ENCODE data around the gene TDRD6. TPM values are rescaled to one million over a fixed set of nuclear protein-coding genes. Genes with fewer than 3 reads are reported as not detected.

The TDRD6 gene
- total RNA-seq, 1 experiment from 2014 or later = 0.57 TPM

- TF ChIP-seq, protein P1, sequence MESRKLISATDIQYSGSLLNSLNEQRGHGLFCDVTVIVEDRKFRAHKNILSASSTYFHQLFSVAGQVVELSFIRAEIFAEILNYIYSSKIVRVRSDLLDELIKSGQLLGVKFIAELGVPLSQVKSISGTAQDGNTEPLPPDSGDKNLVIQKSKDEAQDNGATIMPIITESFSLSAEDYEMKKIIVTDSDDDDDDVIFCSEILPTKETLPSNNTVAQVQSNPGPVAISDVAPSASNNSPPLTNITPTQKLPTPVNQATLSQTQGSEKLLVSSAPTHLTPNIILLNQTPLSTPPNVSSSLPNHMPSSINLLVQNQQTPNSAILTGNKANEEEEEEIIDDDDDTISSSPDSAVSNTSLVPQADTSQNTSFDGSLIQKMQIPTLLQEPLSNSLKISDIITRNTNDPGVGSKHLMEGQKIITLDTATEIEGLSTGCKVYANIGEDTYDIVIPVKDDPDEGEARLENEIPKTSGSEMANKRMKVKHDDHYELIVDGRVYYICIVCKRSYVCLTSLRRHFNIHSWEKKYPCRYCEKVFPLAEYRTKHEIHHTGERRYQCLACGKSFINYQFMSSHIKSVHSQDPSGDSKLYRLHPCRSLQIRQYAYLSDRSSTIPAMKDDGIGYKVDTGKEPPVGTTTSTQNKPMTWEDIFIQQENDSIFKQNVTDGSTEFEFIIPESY (IDR thresholded peaks at IDR 0.05; ENCODE audit: extremely low read depth, insufficient replicate concordance, low read length) = no peak
- TF ChIP-seq SIN3A (IDR thresholded peaks at IDR 0.05; ENCODE audit: low read depth) = no peak
Measured at GRCh38 chr6:46720401-46720800, 32.7 kb downstream of the TDRD6 start (continued).

DNA sequence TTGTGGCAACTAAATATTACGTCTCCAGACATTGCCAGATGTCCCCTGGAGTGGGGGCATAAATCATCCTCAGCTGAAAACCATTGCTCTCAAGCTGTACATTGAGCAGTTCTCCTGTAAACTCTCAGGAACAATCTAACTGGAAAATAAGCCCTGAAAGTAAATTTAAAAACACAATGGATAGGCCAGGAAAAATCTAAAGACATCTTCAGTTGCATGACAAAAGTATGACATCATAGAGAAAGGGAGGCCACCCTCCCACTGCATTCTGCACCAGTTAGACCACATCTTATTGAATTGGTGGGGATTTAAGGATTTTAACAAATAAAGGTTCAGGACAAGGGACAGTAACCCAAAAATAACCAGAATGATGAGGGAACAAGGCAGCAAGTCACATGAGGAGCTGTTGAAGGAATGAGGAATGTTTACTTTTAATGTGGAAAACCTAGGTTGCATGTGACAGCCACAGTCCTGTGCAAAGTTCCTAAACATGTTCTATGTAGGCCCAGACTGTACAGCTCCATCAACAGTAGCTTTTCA lies 42.2 kb downstream of the TDRD6 start:
- Histone ChIP-seq H2AFZ (ENCODE audit: low read depth, low read length, poor library complexity, severe bottlenecking) (no peak overlapping the region), H3K9ac (ENCODE audit: low read length) (no peak overlapping the region), H3K9me3 (ENCODE audit: control insufficient read depth in 1 of 2, insufficient read depth in 1 of 2, low read depth in 1 of 2, low read length in 2 of 2) (no peaks in the 10 kb centered on the region), H3K79me2 (ENCODE audit: insufficient read depth, low read length) (no peaks in the 10 kb centered on the region), H3K4me2 (ENCODE audit: low read length) (no peak overlapping the region), H3K36me3 (ENCODE audit: control insufficient read depth in 1 of 2, insufficient read depth in 2 of 2, low read length in 2 of 2) (no peaks in the 10 kb centered on the region), H3K27me3 (ENCODE audit: insufficient read depth, low read length) (no peaks in the 10 kb centered on the region), H4K20me1 (ENCODE audit: insufficient read depth) (no peaks in the 10 kb centered on the region), H3K4me3 (replicated peaks in 1 of 2; ENCODE audit: low read depth in 1 of 2, low read length in 2 of 2) (no peak overlapping the region), H3K4me1 (ENCODE audit: control insufficient read depth in 1 of 2, insufficient read depth in 2 of 2, low read length in 2 of 2) (peaks cover 8 to 14% of the 10 kb centered on the region in 2 experiments; a peak in 3 of 4 replicates), H3K27ac (ENCODE audit: low read depth, low read length) (no peak overlapping the region), H3K9me2 (ENCODE audit: insufficient read depth) (no peaks in the 10 kb centered on the region)
- BruUV-seq (replicated peaks) = no TSS peak
- TF ChIP-seq SP1 (IDR thresholded peaks at IDR 0.05; ENCODE audit: low read depth) (no peak), EZH2 (IDR thresholded peaks at IDR 0.05) (no peak), JUND (IDR thresholded peaks at IDR 0.05) (no peak)
- TF ChIP-seq, protein P1 (IDR thresholded peaks at IDR 0.05; ENCODE audit: extremely low read depth, insufficient replicate concordance, low read length) = no peak
- POLR2A ChIA-PET = no interaction called here
- no peak for DNase-seq (ENCODE audit: low read depth, low spot score)
- RAD21 ChIA-PET (ENCODE audit: low non-redundant PET in 1 of 2, low total read pairs in 2 of 2, uncharacterized antibody in 2 of 2, unreplicated experiment in 2 of 2) = no interaction called here
- CTCF ChIA-PET = no interaction called here
- intact Hi-C loops (cut with micrococcal nuclease) = loop anchor here (10.0 kb wide), 1 partner anchor 315 kb away; the partner anchor contains the start of gene ADGRF1
- ATAC-seq = no peak
